ENCODE data around the gene CD209.
A peak's percentile ranks its signal among the peaks of the same experiment; 100 is the strongest.

Gene CD209

DNA sequence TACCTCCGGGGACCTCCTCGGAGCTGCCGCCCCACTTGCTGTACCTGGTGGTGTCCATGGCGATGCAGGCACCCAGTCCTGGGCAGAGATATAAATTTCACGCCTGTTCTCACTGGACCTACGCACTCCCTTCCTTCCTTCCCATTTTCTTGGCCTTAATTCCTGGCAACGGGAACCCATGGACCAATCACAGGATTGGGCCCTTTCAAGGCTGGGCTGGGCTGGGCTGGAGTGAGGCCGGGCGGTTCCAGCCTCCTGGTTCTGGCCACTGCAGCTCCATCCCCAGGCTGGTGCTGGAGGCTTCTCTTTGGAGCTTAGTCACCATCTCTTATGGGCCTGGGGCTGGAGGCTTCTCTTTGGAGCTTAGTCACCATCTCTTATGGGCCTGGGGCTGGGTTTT is 15.3 kb downstream of the CD209 start, which contains the start of gene CLEC4G:
CLEC4G (minus strand) TSS at position 66 of the 400 bp plus-strand sequence; CDS start at position 58, 8 bp downstream.
- H2AK5ac ChIP-seq (ENCODE audit: low read depth, low read length): no peak within 1 kb of the TSS
- H2BK15ac ChIP-seq (ENCODE audit: low read length): no peak within 1 kb of the TSS
- peaks cover 0 to 2% of the 10 kb centered on the region in 2 donors for H3K9me3 ChIP-seq (replicated peaks in 1 of 2; ENCODE audit: control insufficient read depth in 2 of 2, insufficient read depth in 1 of 2, low read depth in 1 of 2, low read length in 2 of 2)
- H3K36me3 ChIP-seq (replicated peaks in 1 of 2; ENCODE audit: control insufficient read depth in 2 of 2, insufficient read depth in 2 of 2, low read length in 2 of 2): no peaks in the 10 kb centered on the region
- H3K4ac ChIP-seq (ENCODE audit: low read length): no peak within 1 kb of the TSS
- DNase-seq (ENCODE audit: low spot score): no peak
- H3K18ac ChIP-seq (ENCODE audit: low read length): peak within 1 kb of the TSS; percentile 17
- H2AFZ ChIP-seq (ENCODE audit: low read length): no peak within 1 kb of the TSS
- no peak within 1 kb of the TSS for H4K8ac ChIP-seq (ENCODE audit: low read depth, low read length)
- H3K14ac ChIP-seq (ENCODE audit: low read length): peak within 1 kb of the TSS; percentile 56
- no peak within 1 kb of the TSS for H2BK12ac ChIP-seq (ENCODE audit: low read length)
- peaks cover 20 to 54% (median 53%) of the 10 kb centered on the region in 3 experiments for H3K27me3 ChIP-seq (ENCODE audit: control insufficient read depth in 3 of 3, insufficient read depth in 3 of 3, low read depth in 1 of 3, low read length in 3 of 3)
- no peak within 1 kb of the TSS for H3K4me2 ChIP-seq (ENCODE audit: insufficient read depth, low read length, poor library complexity, severe bottlenecking)
- no peaks in the 10 kb centered on the region for H3K79me1 ChIP-seq (ENCODE audit: low read depth, low read length)
- no peak within 1 kb of the TSS for H3K23ac ChIP-seq (ENCODE audit: low read depth, low read length, poor library complexity)
- no peak within 1 kb of the TSS for H3K27ac ChIP-seq (replicated peaks; ENCODE audit: low read length)
- H3K9ac ChIP-seq (ENCODE audit: low read depth, low read length, poor library complexity): no peak within 1 kb of the TSS
- WGBS, 2 donors (ENCODE audit: extremely low coverage in 2 of 2, insufficient read length in 2 of 2, insufficient replicate concordance in 1 of 2): no CpG with 5 or more reads among the region's 9 CpGs
- no peaks in the 10 kb centered on the region for H3K4me1 ChIP-seq (ENCODE audit: control insufficient read depth in 2 of 2, insufficient read depth in 1 of 2, low read depth in 1 of 2, low read length in 2 of 2)
- peak within 1 kb of the TSS in 1 of 2 donors; percentile 47 for H3K4me3 ChIP-seq (ENCODE audit: low read length in 2 of 2)
- H4K91ac ChIP-seq (ENCODE audit: low read depth, low read length, poor library complexity): no peak within 1 kb of the TSS
- no peak within 1 kb of the TSS for H2BK5ac ChIP-seq (ENCODE audit: low read length)
- H2BK120ac ChIP-seq (ENCODE audit: low read depth, low read length): no peak within 1 kb of the TSS

DNA sequence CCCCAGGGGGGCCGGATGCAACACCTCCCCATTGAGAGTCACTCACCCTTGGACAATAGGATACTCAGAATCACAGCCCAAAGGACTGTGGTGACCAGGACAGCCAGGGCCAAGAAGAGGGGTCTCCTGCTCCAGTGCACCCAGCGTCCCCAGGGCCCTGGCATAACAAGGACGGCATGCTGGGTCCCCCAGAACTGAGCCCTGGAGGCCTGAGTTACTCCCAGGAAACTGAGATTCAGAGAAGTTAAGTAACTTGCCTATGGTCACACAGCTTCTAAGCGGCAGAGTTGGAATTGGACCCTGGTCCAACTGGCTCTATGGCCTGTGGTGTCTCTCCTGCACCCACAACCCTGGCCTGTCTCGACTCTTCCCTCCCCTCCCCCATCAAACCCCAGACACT is 15.7 kb downstream of the CD209 start:
- peaks cover 0 to 2% of the 10 kb centered on the region in 2 donors for H3K9me3 ChIP-seq (replicated peaks in 1 of 2; ENCODE audit: control insufficient read depth in 2 of 2, insufficient read depth in 1 of 2, low read depth in 1 of 2, low read length in 2 of 2)
- no peaks in the 10 kb centered on the region for H3K79me1 ChIP-seq (ENCODE audit: low read depth, low read length)
- no CpG with 5 or more reads among the region's 5 CpGs for WGBS, 2 donors (ENCODE audit: extremely low coverage in 2 of 2, insufficient read length in 2 of 2, insufficient replicate concordance in 1 of 2)
- no peaks in the 10 kb centered on the region for H3K4me1 ChIP-seq (ENCODE audit: control insufficient read depth in 2 of 2, insufficient read depth in 1 of 2, low read depth in 1 of 2, low read length in 2 of 2)
- H3K9ac ChIP-seq (ENCODE audit: low read depth, low read length, poor library complexity): no peak overlapping the region
- no peak overlapping the region for H3K4me3 ChIP-seq (ENCODE audit: low read length in 2 of 2)
- H3K18ac ChIP-seq (ENCODE audit: low read length): peak overlapping the region; percentile 17
- no peak overlapping the region for H2BK12ac ChIP-seq (ENCODE audit: low read length)
- no peak overlapping the region for H3K4ac ChIP-seq (ENCODE audit: low read length)
- no peak overlapping the region for H3K27ac ChIP-seq (replicated peaks; ENCODE audit: low read length)
- no peak overlapping the region for H2AK5ac ChIP-seq (ENCODE audit: low read depth, low read length)
- H3K36me3 ChIP-seq (replicated peaks in 1 of 2; ENCODE audit: control insufficient read depth in 2 of 2, insufficient read depth in 2 of 2, low read length in 2 of 2): no peaks in the 10 kb centered on the region
- no peak overlapping the region for H4K8ac ChIP-seq (ENCODE audit: low read depth, low read length)
- H2AFZ ChIP-seq (ENCODE audit: low read length): no peak overlapping the region
- DNase-seq (ENCODE audit: low spot score): no peak
- H2BK120ac ChIP-seq (ENCODE audit: low read depth, low read length): no peak overlapping the region
- H3K23ac ChIP-seq (ENCODE audit: low read depth, low read length, poor library complexity): no peak overlapping the region
- H4K91ac ChIP-seq (ENCODE audit: low read depth, low read length, poor library complexity): no peak overlapping the region
- H2BK5ac ChIP-seq (ENCODE audit: low read length): no peak overlapping the region
- H3K27me3 ChIP-seq (ENCODE audit: control insufficient read depth in 3 of 3, insufficient read depth in 3 of 3, low read depth in 1 of 3, low read length in 3 of 3): peaks cover 20 to 53% (median 52%) of the 10 kb centered on the region in 3 experiments
- H3K4me2 ChIP-seq (ENCODE audit: insufficient read depth, low read length, poor library complexity, severe bottlenecking): no peak overlapping the region
- H2BK15ac ChIP-seq (ENCODE audit: low read length): no peak overlapping the region
- H3K14ac ChIP-seq (ENCODE audit: low read length): peak overlapping the region; percentile 56

DNA sequence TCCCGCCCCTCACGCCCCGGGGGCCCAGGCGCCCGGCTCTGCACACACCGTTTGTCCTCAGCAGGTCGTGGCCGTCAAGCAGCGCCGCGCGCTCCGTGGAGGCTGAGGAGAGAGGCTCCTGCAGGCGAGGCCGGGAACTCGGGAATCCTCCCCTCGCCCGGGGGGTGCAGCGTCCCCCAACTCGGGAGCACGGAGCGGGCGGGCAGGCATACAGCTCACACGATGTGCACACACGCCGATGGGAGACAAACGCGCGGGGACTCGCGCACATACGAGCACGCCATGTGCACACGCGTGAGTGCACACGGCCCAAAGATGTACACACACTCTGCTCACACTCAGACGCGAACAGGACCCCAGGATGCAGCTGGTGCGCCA is 16.1 kb downstream of the CD209 start:
- peak overlapping the region in 1 of 2 donors; percentile 47 for H3K4me3 ChIP-seq (ENCODE audit: low read length in 2 of 2)
- no peak overlapping the region for H2AK5ac ChIP-seq (ENCODE audit: low read depth, low read length)
- peaks cover 20 to 54% (median 52%) of the 10 kb centered on the region in 3 experiments for H3K27me3 ChIP-seq (ENCODE audit: control insufficient read depth in 3 of 3, insufficient read depth in 3 of 3, low read depth in 1 of 3, low read length in 3 of 3)
- H3K4ac ChIP-seq (ENCODE audit: low read length): no peak overlapping the region
- H2AFZ ChIP-seq (ENCODE audit: low read length): no peak overlapping the region
- H2BK120ac ChIP-seq (ENCODE audit: low read depth, low read length): no peak overlapping the region
- no peaks in the 10 kb centered on the region for H3K4me1 ChIP-seq (ENCODE audit: control insufficient read depth in 2 of 2, insufficient read depth in 1 of 2, low read depth in 1 of 2, low read length in 2 of 2)
- H2BK12ac ChIP-seq (ENCODE audit: low read length): no peak overlapping the region
- H4K8ac ChIP-seq (ENCODE audit: low read depth, low read length): no peak overlapping the region
- no peak for DNase-seq (ENCODE audit: low spot score)
- no peak overlapping the region for H3K9ac ChIP-seq (ENCODE audit: low read depth, low read length, poor library complexity)
- H3K27ac ChIP-seq (replicated peaks; ENCODE audit: low read length): no peak overlapping the region
- H3K23ac ChIP-seq (ENCODE audit: low read depth, low read length, poor library complexity): no peak overlapping the region
- H3K9me3 ChIP-seq (replicated peaks in 1 of 2; ENCODE audit: control insufficient read depth in 2 of 2, insufficient read depth in 1 of 2, low read depth in 1 of 2, low read length in 2 of 2): peaks cover 0 to 2% of the 10 kb centered on the region in 2 donors
- no peak overlapping the region for H2BK15ac ChIP-seq (ENCODE audit: low read length)
- no peaks in the 10 kb centered on the region for H3K79me1 ChIP-seq (ENCODE audit: low read depth, low read length)
- H3K14ac ChIP-seq (ENCODE audit: low read length): peak overlapping the region; percentile 56
- H2BK5ac ChIP-seq (ENCODE audit: low read length): no peak overlapping the region
- H3K4me2 ChIP-seq (ENCODE audit: insufficient read depth, low read length, poor library complexity, severe bottlenecking): no peak overlapping the region
- H4K91ac ChIP-seq (ENCODE audit: low read depth, low read length, poor library complexity): no peak overlapping the region
- H3K36me3 ChIP-seq (replicated peaks in 1 of 2; ENCODE audit: control insufficient read depth in 2 of 2, insufficient read depth in 2 of 2, low read length in 2 of 2): no peaks in the 10 kb centered on the region
- peak overlapping the region; percentile 17 for H3K18ac ChIP-seq (ENCODE audit: low read length)
- no CpG with 5 or more reads among the region's 39 CpGs for WGBS, 2 donors (ENCODE audit: extremely low coverage in 2 of 2, insufficient read length in 2 of 2, insufficient replicate concordance in 1 of 2)

DNA sequence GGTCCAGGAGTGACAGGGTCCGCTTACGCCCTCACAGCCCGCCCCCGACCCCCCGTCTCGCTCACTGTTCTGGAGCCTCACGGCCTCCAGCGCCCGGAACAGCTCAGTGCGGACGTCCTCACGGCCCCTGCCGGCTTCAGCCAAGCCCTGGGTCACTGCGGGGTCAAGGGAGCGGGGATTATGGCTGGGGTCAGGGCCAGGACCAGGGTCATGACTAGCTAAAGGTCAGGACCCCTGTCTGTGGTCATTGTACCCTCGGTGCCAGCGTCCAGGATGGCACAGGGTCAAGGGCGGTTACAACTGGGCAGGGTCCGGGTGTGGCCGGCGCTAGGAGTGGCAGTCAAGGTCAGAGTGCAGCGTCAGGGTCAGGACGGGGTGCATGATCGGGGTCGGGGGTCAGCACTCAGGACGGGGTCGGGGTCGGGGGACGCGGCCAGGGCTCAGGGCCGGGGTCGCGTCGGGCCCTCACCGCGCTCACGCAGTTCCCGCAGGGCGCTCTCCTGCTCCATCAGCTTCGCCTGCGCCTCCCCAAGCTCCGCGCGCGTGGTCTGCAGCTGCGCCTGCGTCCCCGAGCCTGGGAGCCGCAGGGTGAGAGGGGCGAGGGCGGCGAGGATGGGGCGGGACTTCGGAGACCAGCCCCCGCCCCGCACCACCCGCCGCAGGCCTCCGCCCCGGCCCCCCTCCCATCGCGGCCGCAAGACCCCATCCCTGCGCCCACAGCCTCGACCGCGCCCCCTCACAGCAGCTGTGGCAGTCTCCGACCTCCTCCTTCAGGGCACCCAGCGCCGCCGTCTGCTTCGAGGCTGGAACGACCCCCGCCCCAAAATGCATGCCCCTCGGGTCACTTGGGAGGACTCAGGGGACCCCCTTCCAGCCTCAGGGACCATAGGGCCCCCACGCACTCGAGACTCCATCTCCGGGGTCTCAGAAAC is 16.8 kb downstream of the CD209 start:
- WGBS, 2 donors (ENCODE audit: extremely low coverage in 2 of 2, insufficient read length in 2 of 2, insufficient replicate concordance in 1 of 2): no CpG with 5 or more reads among the region's 78 CpGs
- Histone ChIP-seq H3K36me3 (replicated peaks in 1 of 2; ENCODE audit: control insufficient read depth in 2 of 2, insufficient read depth in 2 of 2, low read length in 2 of 2) (no peaks in the 10 kb centered on the region), H4K91ac (ENCODE audit: low read depth, low read length, poor library complexity) (no peak overlapping the region), H3K4ac (ENCODE audit: low read length) (no peak overlapping the region), H3K4me3 (ENCODE audit: low read length in 2 of 2) (peak overlapping the region in 1 of 2 donors; percentile 64), H3K23ac (ENCODE audit: low read depth, low read length, poor library complexity) (peak overlapping the region; percentile 85), H2BK5ac (ENCODE audit: low read length) (no peak overlapping the region), H2AK5ac (ENCODE audit: low read depth, low read length) (no peak overlapping the region), H3K9ac (ENCODE audit: low read depth, low read length, poor library complexity) (no peak overlapping the region), H3K4me2 (ENCODE audit: insufficient read depth, low read length, poor library complexity, severe bottlenecking) (peak overlapping the region; percentile 11), H3K18ac (ENCODE audit: low read length) (peak overlapping the region; percentile 48), H2BK12ac (ENCODE audit: low read length) (no peak overlapping the region), H2BK120ac (ENCODE audit: low read depth, low read length) (no peak overlapping the region), H2BK15ac (ENCODE audit: low read length) (no peak overlapping the region), H3K14ac (ENCODE audit: low read length) (peak overlapping the region; percentile 21), H3K27ac (replicated peaks; ENCODE audit: low read length) (no peak overlapping the region), H2AFZ (ENCODE audit: low read length) (no peak overlapping the region), H4K8ac (ENCODE audit: low read depth, low read length) (peak overlapping the region; percentile 65), H3K4me1 (ENCODE audit: control insufficient read depth in 2 of 2, insufficient read depth in 1 of 2, low read depth in 1 of 2, low read length in 2 of 2) (no peaks in the 10 kb centered on the region), H3K27me3 (ENCODE audit: control insufficient read depth in 3 of 3, insufficient read depth in 3 of 3, low read depth in 1 of 3, low read length in 3 of 3) (peaks cover 20 to 54% (median 52%) of the 10 kb centered on the region in 3 experiments), H3K9me3 (replicated peaks in 1 of 2; ENCODE audit: control insufficient read depth in 2 of 2, insufficient read depth in 1 of 2, low read depth in 1 of 2, low read length in 2 of 2) (peaks cover 0 to 2% of the 10 kb centered on the region in 2 donors), H3K79me1 (ENCODE audit: low read depth, low read length) (no peaks in the 10 kb centered on the region)
- no peak for DNase-seq (ENCODE audit: low spot score)

Measured in neuronal stem cell (in vitro differentiated cells).